H1 (cell line): ENCODE results near the gene NELL2. TPM values are rescaled to one million over a fixed set of nuclear protein-coding genes. Genes with fewer than 3 reads are reported as not detected.

Experiments
- CTCF ChIA-PET: fragments of 300-600 bp; sonication (Branson Sonifier 250); formaldehyde crosslinking; loops from one replicate; lab custom pipeline; 2021; ENCODE audit not compliant: partially characterized antibody; lab: Charles Lee
- POLR2A ChIA-PET: fragments of 300-600 bp; sonication (Branson Sonifier 250); formaldehyde crosslinking; loops from one replicate; lab custom pipeline; 2021; ENCODE audit warnings: inconsistent platforms; ENCODE audit not compliant: partially characterized antibody; lab: Charles Lee
- DNase-seq, 2 experiments: peaks; one replicate each; pipeline versions ENCODE4 v3.0.0 to v3.0.0-alpha.2; 2010 to 2022; ENCODE audit warnings: low spot score in 2 of 2, low read depth in 1 of 2, mixed read lengths in 1 of 2
- FAIRE-seq: peaks from 2 replicates; lab custom pipeline; 2011; peaks lifted over from hg19 to GRCh38; lab: Jason Lieb, UNC
- H2AFZ ChIP-seq: 2 replicates; pipeline ENCODE4 v1.8.1; 2012; ENCODE audit warnings: low read length, inconsistent platforms
- H2AK5ac ChIP-seq: 2 replicates; pipeline ENCODE4 v1.6.1; 2013; ENCODE audit warnings: low read depth, low read length
- H2BK120ac ChIP-seq: replicated peaks from 2 replicates; pipeline ENCODE3; 2013; ENCODE audit warnings: low read depth, low read length, inconsistent platforms
- H2BK12ac ChIP-seq: 2 replicates; pipeline ENCODE4 v1.6.1; 2013; ENCODE audit warnings: low read depth, low read length
- H2BK15ac ChIP-seq: 2 replicates; pipeline ENCODE4 v1.6.1; 2013; ENCODE audit warnings: low read length
- H2BK20ac ChIP-seq: 2 replicates; pipeline ENCODE4 v1.6.1; 2013; ENCODE audit warnings: low read length
- H2BK5ac ChIP-seq: 2 replicates; pipeline ENCODE4 v1.6.1; 2013; ENCODE audit warnings: low read depth, low read length
- H3K14ac ChIP-seq: 2 replicates; pipeline ENCODE4 v1.6.1; 2013; ENCODE audit warnings: inconsistent platforms; ENCODE audit not compliant: insufficient read length
- H3K18ac ChIP-seq: 2 replicates; pipeline ENCODE4 v1.6.1; 2013; ENCODE audit warnings: low read length; ENCODE audit errors: extremely low read depth
- H3K23ac ChIP-seq: 2 replicates; pipeline ENCODE4 v1.6.1; 2013; ENCODE audit warnings: inconsistent platforms; ENCODE audit not compliant: insufficient read length
- H3K23me2 ChIP-seq: 2 replicates; pipeline ENCODE4 v1.6.1; 2013; ENCODE audit warnings: low read depth, low read length
- H3K27ac ChIP-seq: 2 replicates; pipeline ENCODE4 v1.6.1; 2011; ENCODE audit warnings: low read depth, low read length, inconsistent platforms
- H3K27me3 ChIP-seq, 4 experiments: replicated peaks in 1 of 4; 1 replicate in 1 of 4; 2 replicates in 3 of 4; pipeline versions ENCODE4 v1.6.1 to v1.8.1; 2011 to 2013; ENCODE audit warnings: low read length in 3 of 4, mild to moderate bottlenecking in 3 of 4, inconsistent platforms in 2 of 4, mixed read lengths in 2 of 4, moderate library complexity in 1 of 4; ENCODE audit not compliant: control insufficient read depth in 3 of 4, insufficient read depth in 3 of 4; ENCODE audit errors: extremely low read depth in 1 of 4
- H3K36me3 ChIP-seq, 4 experiments: 2 replicates each; pipeline versions ENCODE4 v1.6.1 to v1.8.1; 2011 to 2013; ENCODE audit warnings: mild to moderate bottlenecking in 4 of 4, low read length in 3 of 4, moderate library complexity in 2 of 4, control low read depth in 1 of 4, inconsistent platforms in 1 of 4; ENCODE audit not compliant: insufficient read depth in 4 of 4, control insufficient read depth in 2 of 4
- H3K4ac ChIP-seq: replicated peaks from 2 replicates; pipeline ENCODE3; 2013; ENCODE audit warnings: low read length, low read depth, mixed read lengths, inconsistent platforms; ENCODE audit not compliant: insufficient read length
- H3K4me1 ChIP-seq, 4 experiments: replicated peaks in 1 of 4; 1 replicate in 1 of 4; 2 replicates in 3 of 4; pipeline versions ENCODE4 v1.6.1 to v1.8.1; 2011 to 2013; ENCODE audit warnings: low read length in 3 of 4, inconsistent platforms in 2 of 4, mixed read lengths in 1 of 4; ENCODE audit not compliant: insufficient read depth in 4 of 4, control insufficient read depth in 3 of 4
- H3K4me2 ChIP-seq, 2 experiments: 2 replicates each; pipeline versions ENCODE4 v1.6.1 to v1.8.1; 2011 to 2013; ENCODE audit warnings: low read depth in 2 of 2, low read length in 2 of 2, control low read depth in 1 of 2, inconsistent platforms in 1 of 2, mild to moderate bottlenecking in 1 of 2; ENCODE audit not compliant: insufficient read depth in 1 of 2
- H3K4me3 ChIP-seq, 4 experiments: fragments of 200-600, 300-600 bp in 1 of 4; sonication (generic), shearing (Covaris generic), sonication (Bioruptor Twin) in 1 of 4; 2 replicates each; pipeline versions ENCODE4 v1.5.1 to v1.8.1; 2011 to 2016; ENCODE audit warnings: low read length in 4 of 4, low read depth in 3 of 4, control low read depth in 2 of 4, inconsistent platforms in 2 of 4, mild to moderate bottlenecking in 2 of 4, mixed read lengths in 1 of 4, moderate library complexity in 1 of 4; ENCODE audit not compliant: insufficient read depth in 2 of 4; ENCODE audit errors: extremely low read depth in 1 of 4
- H3K56ac ChIP-seq: replicated peaks from 2 replicates; pipeline ENCODE3; 2013; ENCODE audit warnings: low read depth, mild to moderate bottlenecking, mixed read lengths, low read length, inconsistent platforms; ENCODE audit not compliant: insufficient read length
- H3K79me1 ChIP-seq: 2 replicates; pipeline ENCODE4 v1.6.1; 2013; ENCODE audit warnings: low read depth, low read length, control low read depth
- H3K79me2 ChIP-seq, 2 experiments: 2 replicates each; pipeline versions ENCODE4 v1.6.1 to v1.8.1; 2012 to 2013; ENCODE audit warnings: low read length in 2 of 2, mild to moderate bottlenecking in 2 of 2, inconsistent platforms in 1 of 2; ENCODE audit not compliant: insufficient read depth in 2 of 2, control insufficient read depth in 1 of 2
- H3K9ac ChIP-seq, 4 experiments: replicated peaks in 1 of 4; 1 replicate in 1 of 4; 2 replicates in 3 of 4; pipeline versions ENCODE4 v1.6.1 to v1.8.1; 2011 to 2013; ENCODE audit warnings: low read depth in 3 of 4, low read length in 3 of 4, control low read depth in 2 of 4, mild to moderate bottlenecking in 2 of 4, moderate library complexity in 2 of 4, inconsistent platforms in 1 of 4; ENCODE audit errors: extremely low read depth in 1 of 4
- H3K9me3 ChIP-seq, 2 experiments: 2 replicates each; pipeline versions ENCODE4 v1.6.1 to v1.8.1; 2012 to 2013; ENCODE audit warnings: mild to moderate bottlenecking in 2 of 2, moderate library complexity in 2 of 2, control low read depth in 1 of 2, inconsistent platforms in 1 of 2, low read depth in 1 of 2, low read length in 1 of 2, mixed read lengths in 1 of 2; ENCODE audit not compliant: insufficient read depth in 2 of 2
- H4K20me1 ChIP-seq, 2 experiments: replicated peaks in 1 of 2; 2 replicates each; pipeline versions ENCODE3 to v1.8.1; 2011 to 2013; ENCODE audit warnings: inconsistent platforms in 2 of 2, low read length in 2 of 2, mild to moderate bottlenecking in 1 of 2; ENCODE audit not compliant: insufficient read depth in 2 of 2, control insufficient read depth in 1 of 2
- H4K5ac ChIP-seq: 2 replicates; pipeline ENCODE4 v1.6.1; 2013; ENCODE audit warnings: low read length, low read depth, mixed read lengths, inconsistent platforms; ENCODE audit not compliant: insufficient read length
- H4K8ac ChIP-seq: 2 replicates; pipeline ENCODE4 v1.8.0; 2013; ENCODE audit warnings: mild to moderate bottlenecking, moderate library complexity, low read length, inconsistent platforms; ENCODE audit not compliant: insufficient read depth; ENCODE audit errors: extremely low read depth
- H4K91ac ChIP-seq: replicated peaks from 2 replicates; pipeline ENCODE3; 2013; ENCODE audit warnings: low read length, mixed read lengths, inconsistent platforms; ENCODE audit not compliant: insufficient read length
- YY1 ChIP-seq: IDR thresholded peaks from 2 replicates; pipeline ENCODE4 v1.6.1; 2011; ENCODE audit warnings: low read depth, mild to moderate bottlenecking, low read length
- WGBS, 2 experiments: shearing (Covaris generic) in 1 of 2; methylation state at CpG; one replicate each; pipeline versions ENCODE4 v1.1.6 to v1.1.7; 2013 to 2015; ENCODE audit warnings: low lambda C conversion rate in 2 of 2, mixed read lengths in 2 of 2, inconsistent platforms in 1 of 2, low coverage in 1 of 2, missing lambda C conversion rate in 1 of 2; ENCODE audit not compliant: insufficient replicate concordance in 2 of 2, insufficient coverage in 1 of 2, insufficient read length in 1 of 2; ENCODE audit errors: extremely low coverage in 1 of 2, missing lambda C conversion rate in 1 of 2; 5-methylcytosine and 5-hydroxymethylcytosine counted together
- polyA plus RNA-seq, 7 experiments: library from polyadenylated mRNA; depleted of rRNA in 3 of 7; stranded (reverse) in 5 of 7; unstranded in 2 of 7; fragments of >200 nt in 5 of 7; fragments of 200-250 nt in 2 of 7; gene quantifications; 1 replicate in 5 of 7; 2 replicates in 1 of 7; 4 replicates in 1 of 7; pipeline versions ENCODE4 v1.2.1 to v1.2.3, GENCODE V29; 2011 to 2013; ENCODE audit warnings: missing spikeins in 2 of 7, mixed read lengths in 2 of 7
- total RNA-seq: library from RNA; stranded (reverse); fragmentation: NEBNext Ultra II Directional; extraction: Animal tissue kit (Norgen Biotek cat#: 25700); gene quantifications from 2 replicates; pipeline ENCODE4 v1.2.1, GENCODE V29; 2021

NELL2 gene
- total and polyA plus RNA-seq, 2 of the 8 experiments (the other 6 are each of a cell fraction or from before 2014, with no cell fraction given): 54.2 to 56.8 TPM

DNA sequence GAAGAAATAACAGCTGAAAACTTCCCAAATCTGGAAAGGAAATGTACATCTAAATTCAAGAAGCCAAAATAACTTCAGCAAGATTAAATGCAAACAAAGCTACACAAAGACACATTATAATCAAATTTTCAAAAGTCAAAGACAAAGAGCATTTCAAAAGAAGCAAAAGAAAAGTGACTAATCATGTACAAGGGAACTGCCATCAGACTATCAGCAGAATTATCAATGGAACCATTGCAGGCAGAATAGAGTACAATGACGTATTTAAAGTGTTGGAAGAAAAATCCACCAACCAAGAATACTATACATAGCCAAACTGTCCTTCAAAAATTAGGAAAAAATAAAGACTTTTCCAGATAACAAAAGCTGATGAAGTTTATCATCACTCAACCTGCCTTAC, 147.5 kb downstream of the NELL2 start:
- no peak for DNase-seq
- no peak overlapping the region for H3K56ac ChIP-seq
- no peak overlapping the region for H3K23ac ChIP-seq
- H3K4me2 ChIP-seq: no peak overlapping the region
- H2BK5ac ChIP-seq: no peak overlapping the region
- H3K4ac ChIP-seq: no peak overlapping the region
- no peak overlapping the region for H2AFZ ChIP-seq
- H4K20me1 ChIP-seq: no peaks in the 10 kb centered on the region
- CTCF ChIA-PET: no interaction called here
- H3K14ac ChIP-seq: no peak overlapping the region
- no peak overlapping the region for H2BK15ac ChIP-seq
- H3K79me2 ChIP-seq: peaks cover 0 to 5% of the 10 kb centered on the region in 2 experiments; a peak in 2 of 4 replicates
- WGBS, 2 experiments: 92% methylated on average over 1 of the region's 1 CpG; no CpG with 5 or more reads in 1 of the 2 experiments
- H4K8ac ChIP-seq: no peak overlapping the region
- H3K27ac ChIP-seq: no peak overlapping the region
- H2BK12ac ChIP-seq: no peak overlapping the region
- H3K9me3 ChIP-seq: peaks cover 4 to 9% of the 10 kb centered on the region in 2 experiments; a peak in 2 of 4 replicates
- no peak overlapping the region for H4K91ac ChIP-seq
- no peak for TF ChIP-seq YY1
- no peak overlapping the region for H3K18ac ChIP-seq
- no peaks in the 10 kb centered on the region for H3K79me1 ChIP-seq
- H3K27me3 ChIP-seq: no peaks in the 10 kb centered on the region
- H3K36me3 ChIP-seq: no peaks in the 10 kb centered on the region
- H3K23me2 ChIP-seq: no peaks in the 10 kb centered on the region
- no peak overlapping the region for H3K9ac ChIP-seq
- no peak overlapping the region for H2BK120ac ChIP-seq
- H3K4me3 ChIP-seq: no peak overlapping the region
- POLR2A ChIA-PET: no interaction called here
- H4K5ac ChIP-seq: no peak overlapping the region
- no peaks in the 10 kb centered on the region for H3K4me1 ChIP-seq
- H2AK5ac ChIP-seq: no peak overlapping the region
- no peak overlapping the region for H2BK20ac ChIP-seq
- FAIRE-seq: no peak
